ENCODE measurements around the gene SCN11A.

GRCh38 chr3:39022286-39022630 lies 29.5 kb downstream of the SCN11A start:
- TF ChIP-seq CTCF (IDR thresholded peaks at IDR 0.05): no peak
- no peak for TF ChIP-seq POLR2AphosphoS5 (IDR thresholded peaks at IDR 0.05)
- no peak for TF ChIP-seq POLR2A (IDR thresholded peaks at IDR 0.05)

Measured in suprapubic skin (tissue), 4 donors.